HuH-7 (cell line): ENCODE measurements around the gene TRABD2B.

Experiments
- DNase-seq: peaks from one replicate; pipeline ENCODE4 v3.0.0; 2011; ENCODE audit warnings: low spot score

TRABD2B gene

GRCh38 chr1:47935856-47936255 lies 61.3 kb downstream of the TRABD2B start:
- DNase-seq = no peak

- DNase-seq = no peak
Observed at GRCh38 chr1:47935163-47935562, 62.0 kb downstream of the TRABD2B start.

- DNase-seq = no peak
Observed at GRCh38 chr1:47934243-47934805, 62.9 kb downstream of the TRABD2B start.

- DNase-seq = no peak
Observed at GRCh38 chr1:47932743-47933142, 64.4 kb downstream of the TRABD2B start.

- DNase-seq = no peak
Observed at GRCh38 chr1:47931395-47931794, 65.8 kb downstream of the TRABD2B start.

GRCh38 chr1:47930210-47930840 lies 66.9 kb downstream of the TRABD2B start:
- DNase-seq = no peak

GRCh38 chr1:47927165-47927564 lies 70.0 kb downstream of the TRABD2B start:
- DNase-seq = no peak

- no peak for DNase-seq
Observed at GRCh38 chr1:47926461-47926999, 70.7 kb downstream of the TRABD2B start.

- no peak for DNase-seq
Observed at GRCh38 chr1:47924270-47925048, 72.7 kb downstream of the TRABD2B start.

GRCh38 chr1:47921935-47922415 lies 75.2 kb downstream of the TRABD2B start:
- no peak for DNase-seq

GRCh38 chr1:47919113-47919833 lies 77.9 kb downstream of the TRABD2B start:
- no peak for DNase-seq

GRCh38 chr1:47918257-47918867 lies 78.8 kb downstream of the TRABD2B start:
- DNase-seq = no peak

- DNase-seq = no peak
Observed at GRCh38 chr1:47917687-47918086, 79.5 kb downstream of the TRABD2B start.

GRCh38 chr1:47915677-47916353 lies 81.4 kb downstream of the TRABD2B start:
- DNase-seq = no peak

- DNase-seq = no peak
Observed at GRCh38 chr1:47914952-47915676, 82.1 kb downstream of the TRABD2B start.

- DNase-seq = no peak
Observed at GRCh38 chr1:47914218-47914938, 82.8 kb downstream of the TRABD2B start.

GRCh38 chr1:47913225-47913823 lies 83.9 kb downstream of the TRABD2B start:
- DNase-seq = peak; percentile 62

GRCh38 chr1:47912756-47913155 lies 84.4 kb downstream of the TRABD2B start:
- no peak for DNase-seq

GRCh38 chr1:47911892-47912291 lies 85.3 kb downstream of the TRABD2B start:
- no peak for DNase-seq
